ENCODE measurements around the gene ANO10. TPM values are rescaled to one million over a fixed set of nuclear protein-coding genes. Genes with fewer than 3 reads are reported as not detected.
"Not testable (repeated sequence)": the region's sequence is repeated elsewhere in the genome, so short reads cannot be mapped to it uniquely, and the experiment has no call there.

The ANO10 gene
- total RNA-seq, 2 experiments from 2014 or later, result 19.9 TPM

- Mint-ChIP-seq H3K36me3 (ENCODE audit: low read depth) (peaks cover 20% of the 10 kb centered on the region), H3K27me3 (no peaks in the 10 kb centered on the region), H3K4me3 (no peak overlapping the region), H3K4me1 (peaks cover 7% of the 10 kb centered on the region), H3K27ac (no peak overlapping the region), H3K9me3 (peaks cover 21% of the 10 kb centered on the region)
- CTCF ChIA-PET, result interaction anchor here (1.5 kb wide), 1 partner anchor 13 kb away, joined by 3 read pairs; no protein-coding TSS in a partner anchor
- DNase-seq, result no peak
- POLR2A ChIA-PET, result no interaction called here
Observed at GRCh38 chr3:43515970-43516635, 105.7 kb downstream of the ANO10 start.

- CTCF ChIA-PET, result no interaction called here
- Mint-ChIP-seq H3K27me3 (no peaks in the 10 kb centered on the region), H3K9me3 (peaks cover 21% of the 10 kb centered on the region), H3K4me1 (peaks cover 7% of the 10 kb centered on the region), H3K36me3 (ENCODE audit: low read depth) (peaks cover 20% of the 10 kb centered on the region), H3K4me3 (no peak overlapping the region), H3K27ac (no peak overlapping the region)
- no peak for DNase-seq
- POLR2A ChIA-PET, result no interaction called here
Observed at GRCh38 chr3:43515208-43515917, 106.4 kb downstream of the ANO10 start.

- Mint-ChIP-seq H3K27me3 (no peaks in the 10 kb centered on the region), H3K4me1 (peaks cover 7% of the 10 kb centered on the region), H3K4me3 (no peak overlapping the region), H3K36me3 (ENCODE audit: low read depth) (peaks cover 4% of the 10 kb centered on the region), H3K9me3 (peaks cover 1% of the 10 kb centered on the region), H3K27ac (no peak overlapping the region)
- POLR2A ChIA-PET, result no interaction called here
- CTCF ChIA-PET, result no interaction called here
- no peak for DNase-seq
Observed at GRCh38 chr3:43512754-43513404, 108.9 kb downstream of the ANO10 start.

GRCh38 chr3:43506644-43507043, 115.2 kb downstream of the ANO10 start:
- H3K27ac Mint-ChIP-seq, result no peak overlapping the region
- H3K4me1 Mint-ChIP-seq, result peaks cover 24% of the 10 kb centered on the region
- no peak overlapping the region for H3K4me3 Mint-ChIP-seq
- DNase-seq, result no peak
- peaks cover 5% of the 10 kb centered on the region for H3K36me3 Mint-ChIP-seq (ENCODE audit: low read depth)
- POLR2A ChIA-PET, result no interaction called here
- no peaks in the 10 kb centered on the region for H3K27me3 Mint-ChIP-seq
- CTCF ChIA-PET, result no interaction called here
- no peaks in the 10 kb centered on the region for H3K9me3 Mint-ChIP-seq

GRCh38 chr3:43505351-43505750, 116.5 kb downstream of the ANO10 start:
- no peak for DNase-seq
- ChIA-PET POLR2A (no interaction called here), CTCF (no interaction called here)
- Mint-ChIP-seq H3K4me3 (no peak overlapping the region), H3K27me3 (no peaks in the 10 kb centered on the region), H3K36me3 (ENCODE audit: low read depth) (peaks cover 8% of the 10 kb centered on the region), H3K27ac (no peak overlapping the region), H3K9me3 (no peaks in the 10 kb centered on the region), H3K4me1 (peaks cover 33% of the 10 kb centered on the region)

- no peak for DNase-seq
- ChIA-PET CTCF (interaction anchor here (0.6 to 4.9 kb wide), 16 partner anchors 8 to 541 kb away, joined by 3 to 64 read pairs (median 4); no protein-coding TSS in a partner anchor), POLR2A (interaction anchor here (0.5 to 2.3 kb wide), 5 partner anchors 114 to 341 kb away, joined by 3 to 17 read pairs (median 5); partner anchors contain the start of gene SNRK)
- peaks cover 41% of the 10 kb centered on the region for H3K4me1 Mint-ChIP-seq
- peaks cover 16% of the 10 kb centered on the region for H3K36me3 Mint-ChIP-seq (ENCODE audit: low read depth)
- H3K9me3 Mint-ChIP-seq, result no peaks in the 10 kb centered on the region
- no peak overlapping the region for H3K27ac Mint-ChIP-seq
- H3K27me3 Mint-ChIP-seq, result no peaks in the 10 kb centered on the region
- no peak overlapping the region for H3K4me3 Mint-ChIP-seq
Observed at GRCh38 chr3:43503067-43503728, 118.6 kb downstream of the ANO10 start.

- H3K9me3 Mint-ChIP-seq, result no peaks in the 10 kb centered on the region
- H3K4me3 Mint-ChIP-seq, result no peak overlapping the region
- CTCF ChIA-PET, result no interaction called here
- peaks cover 38% of the 10 kb centered on the region for H3K4me1 Mint-ChIP-seq
- H3K27ac Mint-ChIP-seq, result no peak overlapping the region
- no peaks in the 10 kb centered on the region for H3K27me3 Mint-ChIP-seq
- POLR2A ChIA-PET, result no interaction called here
- H3K36me3 Mint-ChIP-seq (ENCODE audit: low read depth), result peaks cover 12% of the 10 kb centered on the region
- no peak for DNase-seq
Observed at GRCh38 chr3:43499256-43499655, 122.6 kb downstream of the ANO10 start.

- POLR2A ChIA-PET, result no interaction called here
- H3K4me1 Mint-ChIP-seq, result peaks cover 32% of the 10 kb centered on the region
- no peak overlapping the region for H3K4me3 Mint-ChIP-seq
Observed at GRCh38 chr3:43497905-43498365, 123.9 kb downstream of the ANO10 start.

GRCh38 chr3:43497422-43497821, 124.4 kb downstream of the ANO10 start:
- no peak overlapping the region for H3K4me3 Mint-ChIP-seq

More at GRCh38 chr3:43497905-43498365, 123.9 kb downstream of the ANO10 start:
- Mint-ChIP-seq H3K27ac (no peak overlapping the region), H3K36me3 (ENCODE audit: low read depth) (peaks cover 12% of the 10 kb centered on the region), H3K27me3 (peaks cover 1% of the 10 kb centered on the region), H3K9me3 (no peaks in the 10 kb centered on the region)
- CTCF ChIA-PET, result interaction anchor here (0.6 kb wide), 1 partner anchor 123 kb away, joined by 3 read pairs; no protein-coding TSS in a partner anchor
- DNase-seq, result no peak

GRCh38 chr3:43496740-43497375, 125.0 kb downstream of the ANO10 start:
- Mint-ChIP-seq H3K36me3 (ENCODE audit: low read depth) (peaks cover 18% of the 10 kb centered on the region), H3K9me3 (no peaks in the 10 kb centered on the region), H3K4me1 (peaks cover 28% of the 10 kb centered on the region), H3K4me3 (no peak overlapping the region), H3K27me3 (peaks cover 7% of the 10 kb centered on the region), H3K27ac (no peak overlapping the region)
- ChIA-PET POLR2A (no interaction called here), CTCF (interaction anchor here (0.6 kb wide), 2 partner anchors 273 to 676 kb away, joined by 3 read pairs; no protein-coding TSS in a partner anchor)
- no peak for DNase-seq

More at GRCh38 chr3:43497422-43497821, 124.4 kb downstream of the ANO10 start:
- Mint-ChIP-seq H3K27ac (no peak overlapping the region), H3K4me1 (peaks cover 26% of the 10 kb centered on the region), H3K9me3 (no peaks in the 10 kb centered on the region), H3K36me3 (ENCODE audit: low read depth) (peaks cover 12% of the 10 kb centered on the region), H3K27me3 (peaks cover 2% of the 10 kb centered on the region)
- DNase-seq, result no peak
- ChIA-PET POLR2A (no interaction called here), CTCF (interaction anchor here (0.6 kb wide), 1 partner anchor 123 kb away, joined by 3 read pairs; no protein-coding TSS in a partner anchor)

GRCh38 chr3:43492932-43493331, 128.9 kb downstream of the ANO10 start:
- H3K4me3 Mint-ChIP-seq, H3K9me3 Mint-ChIP-seq, DNase-seq, H3K27me3 Mint-ChIP-seq, H3K27ac Mint-ChIP-seq, POLR2A ChIA-PET: not testable (repeated sequence)
- Mint-ChIP-seq H3K36me3 (ENCODE audit: low read depth) (peaks cover 17% of the 10 kb centered on the region), H3K4me1 (peaks cover 14% of the 10 kb centered on the region)
- CTCF ChIA-PET, result interaction anchor here (1.3 kb wide), 1 partner anchor 331 kb away, joined by 4 read pairs; no protein-coding TSS in a partner anchor

GRCh38 chr3:43491807-43492206, 130.0 kb downstream of the ANO10 start:
- POLR2A ChIA-PET, H3K27me3 Mint-ChIP-seq, DNase-seq, H3K4me3 Mint-ChIP-seq, H3K27ac Mint-ChIP-seq, H3K9me3 Mint-ChIP-seq: not testable (repeated sequence)
- Mint-ChIP-seq H3K36me3 (ENCODE audit: low read depth) (peaks cover 17% of the 10 kb centered on the region), H3K4me1 (peaks cover 12% of the 10 kb centered on the region)
- CTCF ChIA-PET, result interaction anchor here (1.3 kb wide), 1 partner anchor 330 kb away, joined by 4 read pairs; no protein-coding TSS in a partner anchor
